H9 (cell line): ENCODE data around the gene PRKAG2. TPM values are rescaled to one million over a fixed set of nuclear protein-coding genes. Genes with fewer than 3 reads are reported as not detected.
A peak's percentile ranks its signal among the peaks of the same experiment; 100 is the strongest.

ENCODE experiments used
- DNase-seq: peaks from one replicate; pipeline ENCODE4 v3.0.0-alpha.2; 2017
- H2AFZ ChIP-seq: one replicate; pipeline ENCODE4 v1.6.1; 2013; ENCODE audit warnings: mild to moderate bottlenecking, low read length, control low read depth, moderate library complexity
- H2AK5ac ChIP-seq: 2 replicates; pipeline ENCODE4 v1.6.1; 2013; ENCODE audit warnings: low read length, control low read depth, mixed read lengths; ENCODE audit not compliant: insufficient read length
- H2BK120ac ChIP-seq: one replicate; pipeline ENCODE4 v1.6.1; 2013; ENCODE audit warnings: low read depth, mild to moderate bottlenecking, low read length, control low read depth, inconsistent platforms; ENCODE audit not compliant: poor library complexity, severe bottlenecking
- H2BK12ac ChIP-seq: 2 replicates; pipeline ENCODE4 v1.6.1; 2013; ENCODE audit warnings: low read length, control low read depth, mixed read lengths, low read depth; ENCODE audit not compliant: insufficient read length
- H2BK15ac ChIP-seq: 2 replicates; pipeline ENCODE4 v1.6.1; 2013; ENCODE audit warnings: low read depth, low read length, control low read depth
- H2BK20ac ChIP-seq: one replicate; pipeline ENCODE4 v1.6.1; 2013; ENCODE audit warnings: low read depth, mild to moderate bottlenecking, low read length, control low read depth, inconsistent platforms; ENCODE audit not compliant: poor library complexity, severe bottlenecking
- H2BK5ac ChIP-seq: 2 replicates; pipeline ENCODE4 v1.6.1; 2013; ENCODE audit warnings: low read length, control low read depth, mixed read lengths; ENCODE audit not compliant: insufficient read length
- H3K14ac ChIP-seq: 2 replicates; pipeline ENCODE4 v1.6.1; 2013; ENCODE audit warnings: low read length, control low read depth; ENCODE audit not compliant: insufficient read depth
- H3K18ac ChIP-seq: 2 replicates; pipeline ENCODE4 v1.6.1; 2013; ENCODE audit warnings: low read depth, mild to moderate bottlenecking, mixed read lengths, low read length, control low read depth; ENCODE audit not compliant: insufficient read length
- H3K23ac ChIP-seq: 2 replicates; pipeline ENCODE4 v1.6.1; 2013; ENCODE audit warnings: low read length, control low read depth, mixed read lengths, low read depth; ENCODE audit not compliant: insufficient read length
- H3K23me2 ChIP-seq: 2 replicates; pipeline ENCODE4 v1.6.1; 2013; ENCODE audit warnings: low read depth, mild to moderate bottlenecking, mixed read lengths, low read length, control low read depth; ENCODE audit not compliant: insufficient read length, poor library complexity, severe bottlenecking
- H3K27ac ChIP-seq: 2 replicates; pipeline ENCODE4 v1.5.1; 2013; ENCODE audit warnings: low read length, control low read depth, mixed read lengths, low read depth; ENCODE audit not compliant: insufficient read length
- H3K27me3 ChIP-seq: 2 replicates; pipeline ENCODE4 v1.6.1; 2013; ENCODE audit warnings: low read length, control low read depth, inconsistent platforms; ENCODE audit not compliant: insufficient read depth
- H3K4ac ChIP-seq: 2 replicates; pipeline ENCODE4 v1.6.1; 2013; ENCODE audit warnings: low read depth, mild to moderate bottlenecking, control low read depth, inconsistent platforms, low read length, moderate library complexity
- H3K4me1 ChIP-seq: 2 replicates; pipeline ENCODE4 v1.6.1; 2013; ENCODE audit warnings: low read length, control low read depth, inconsistent platforms; ENCODE audit not compliant: insufficient read depth
- H3K4me2 ChIP-seq: 2 replicates; pipeline ENCODE4 v1.6.1; 2013; ENCODE audit warnings: low read length, control low read depth, mixed read lengths; ENCODE audit not compliant: insufficient read length, insufficient read depth
- H3K56ac ChIP-seq: 2 replicates; pipeline ENCODE4 v1.6.1; 2013; ENCODE audit warnings: low read depth, mild to moderate bottlenecking, mixed read lengths, low read length, control low read depth; ENCODE audit not compliant: insufficient read length
- H3K79me1 ChIP-seq: 2 replicates; pipeline ENCODE4 v1.6.1; 2013; ENCODE audit warnings: low read depth, mild to moderate bottlenecking, moderate library complexity, low read length, control low read depth, inconsistent platforms; ENCODE audit not compliant: insufficient read depth, poor library complexity, severe bottlenecking
- H3K79me2 ChIP-seq: 2 replicates; pipeline ENCODE4 v1.6.1; 2013; ENCODE audit warnings: low read length, control low read depth, inconsistent platforms; ENCODE audit not compliant: insufficient read depth
- H3K9ac ChIP-seq: 2 replicates; pipeline ENCODE4 v1.6.1; 2013; ENCODE audit warnings: low read length, control low read depth, mixed read lengths; ENCODE audit not compliant: insufficient read length; ENCODE audit errors: extremely low read depth
- H3K9me3 ChIP-seq: one replicate; pipeline ENCODE4 v1.6.1; 2013; ENCODE audit warnings: low read depth, low read length, inconsistent platforms; ENCODE audit not compliant: control insufficient read depth
- H3T11ph ChIP-seq: one replicate; pipeline ENCODE4 v1.6.1; 2013; ENCODE audit warnings: mild to moderate bottlenecking, low read length, control low read depth, inconsistent platforms
- H4K20me1 ChIP-seq: one replicate; pipeline ENCODE4 v1.6.1; 2013; ENCODE audit not compliant: control insufficient read depth, insufficient read length, insufficient read depth
- H4K5ac ChIP-seq: 2 replicates; pipeline ENCODE4 v1.6.1; 2013; ENCODE audit warnings: low read depth, mild to moderate bottlenecking, mixed read lengths, low read length, control low read depth; ENCODE audit not compliant: insufficient read length
- H4K8ac ChIP-seq: replicated peaks from 2 replicates; pipeline ENCODE4 v1.6.1; 2013; ENCODE audit warnings: low read length, control low read depth, mixed read lengths, low read depth; ENCODE audit not compliant: insufficient read length
- H4K91ac ChIP-seq: 2 replicates; pipeline ENCODE4 v1.6.1; 2013; ENCODE audit warnings: low read depth, mild to moderate bottlenecking, moderate library complexity, mixed read lengths, low read length, control low read depth; ENCODE audit not compliant: insufficient read length
- H3K27ac Mint-ChIP-seq, 3 experiments: 2 replicates in 2 of 3; 3 replicates in 1 of 3; pipeline ENCODE4 v1.8.0; 2020 to 2021; ENCODE audit warnings: mixed read lengths in 3 of 3, mild to moderate bottlenecking in 1 of 3, moderate library complexity in 1 of 3
- H3K27me3 Mint-ChIP-seq: 2 replicates; pipeline ENCODE4 v1.8.0; 2021; ENCODE audit warnings: low read depth, mild to moderate bottlenecking, moderate library complexity, mixed read lengths
- H3K36me3 Mint-ChIP-seq, 3 experiments: 2 replicates in 2 of 3; 3 replicates in 1 of 3; pipeline ENCODE4 v1.8.0; 2020 to 2021; ENCODE audit warnings: low read depth in 3 of 3, mixed read lengths in 3 of 3; ENCODE audit not compliant: insufficient read depth in 1 of 3
- H3K4me1 Mint-ChIP-seq, 2 experiments: 2 replicates each; pipeline ENCODE4 v1.8.0; 2020; ENCODE audit warnings: mixed read lengths in 2 of 2
- H3K4me3 Mint-ChIP-seq, 2 experiments: 2 replicates in 1 of 2; 3 replicates in 1 of 2; pipeline ENCODE4 v1.8.0; 2020 to 2021; ENCODE audit warnings: mild to moderate bottlenecking in 2 of 2, mixed read lengths in 2 of 2, moderate library complexity in 1 of 2
- H3K9me3 Mint-ChIP-seq, 2 experiments: 2 replicates in 1 of 2; 3 replicates in 1 of 2; pipeline ENCODE4 v1.8.0; 2020; ENCODE audit warnings: mild to moderate bottlenecking in 2 of 2, mixed read lengths in 2 of 2, moderate library complexity in 1 of 2
- WGBS: extraction: QIAGEN DNeasy Blood & Tissue Kit; methylation state at CpG from one replicate; pipeline ENCODE4 v1.1.7; 2013; ENCODE audit warnings: missing lambda C conversion rate, low lambda C conversion rate, mixed read lengths; ENCODE audit not compliant: insufficient read length; ENCODE audit errors: extremely low coverage; 5-methylcytosine and 5-hydroxymethylcytosine counted together
- total RNA-seq: library from RNA; stranded (reverse); gene quantifications from 2 replicates; pipeline ENCODE4 v1.2.1, GENCODE V29; 2021
- TF ChIP-seq, protein P1 (sequence below): fragments of 200-600 bp; sonication (generic); conservative IDR thresholded peaks from 3 replicates; pipeline ENCODE4 v1.8.0; 2021; ENCODE audit warnings: antibody characterized with exemption, mild to moderate bottlenecking

PRKAG2 gene
- total RNA-seq, 1 experiment from 2014 or later: 11.8 TPM

DNA sequence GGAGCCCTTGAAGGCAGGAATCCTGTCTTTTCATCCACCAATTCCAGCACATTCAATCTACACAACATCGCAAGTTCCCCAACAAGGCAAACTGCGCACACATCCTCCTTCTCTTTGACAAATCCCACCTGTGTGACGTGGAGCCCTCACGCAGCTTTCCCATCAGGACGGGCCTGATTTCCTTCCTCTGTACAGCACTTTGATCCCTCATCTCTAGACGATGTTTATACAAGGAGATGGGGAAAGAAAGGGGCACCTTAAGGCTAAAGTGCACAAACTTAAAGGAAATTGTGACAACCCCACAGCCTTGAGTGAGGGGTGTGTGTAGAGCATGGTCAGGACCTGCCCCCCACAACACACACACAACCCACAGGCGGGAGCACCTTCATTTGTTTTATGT, 97.2 kb downstream of the PRKAG2 start:
- no peak overlapping the region for H3K4me2 ChIP-seq
- H2AFZ ChIP-seq: no peak overlapping the region
- TF ChIP-seq, protein P1, sequence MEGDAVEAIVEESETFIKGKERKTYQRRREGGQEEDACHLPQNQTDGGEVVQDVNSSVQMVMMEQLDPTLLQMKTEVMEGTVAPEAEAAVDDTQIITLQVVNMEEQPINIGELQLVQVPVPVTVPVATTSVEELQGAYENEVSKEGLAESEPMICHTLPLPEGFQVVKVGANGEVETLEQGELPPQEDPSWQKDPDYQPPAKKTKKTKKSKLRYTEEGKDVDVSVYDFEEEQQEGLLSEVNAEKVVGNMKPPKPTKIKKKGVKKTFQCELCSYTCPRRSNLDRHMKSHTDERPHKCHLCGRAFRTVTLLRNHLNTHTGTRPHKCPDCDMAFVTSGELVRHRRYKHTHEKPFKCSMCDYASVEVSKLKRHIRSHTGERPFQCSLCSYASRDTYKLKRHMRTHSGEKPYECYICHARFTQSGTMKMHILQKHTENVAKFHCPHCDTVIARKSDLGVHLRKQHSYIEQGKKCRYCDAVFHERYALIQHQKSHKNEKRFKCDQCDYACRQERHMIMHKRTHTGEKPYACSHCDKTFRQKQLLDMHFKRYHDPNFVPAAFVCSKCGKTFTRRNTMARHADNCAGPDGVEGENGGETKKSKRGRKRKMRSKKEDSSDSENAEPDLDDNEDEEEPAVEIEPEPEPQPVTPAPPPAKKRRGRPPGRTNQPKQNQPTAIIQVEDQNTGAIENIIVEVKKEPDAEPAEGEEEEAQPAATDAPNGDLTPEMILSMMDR: no peak
- Mint-ChIP-seq H3K27ac (0 out of 7 replicates have a peak overlapping the region, but pooled peaks of 1 of the 3 experiments have one; percentile 37), H3K4me1 (peaks cover 2 to 9% of the 10 kb centered on the region in 2 experiments; a peak in 3 of 4 replicates), H3K36me3 (peaks cover 3 to 10% (median 5%) of the 10 kb centered on the region in 3 experiments; a peak in 4 of 7 replicates), H3K27me3 (peaks cover 41% of the 10 kb centered on the region), H3K4me3 (no peak overlapping the region), H3K9me3 (peaks cover 10 to 16% of the 10 kb centered on the region in 2 experiments)
- WGBS: no CpG with 5 or more reads among the region's 7 CpGs
- no peak for DNase-seq
- no peak overlapping the region for H2BK120ac ChIP-seq
- H3K9ac ChIP-seq: no peak overlapping the region
- peaks cover 3% of the 10 kb centered on the region for H3K23me2 ChIP-seq
- H4K91ac ChIP-seq: no peak overlapping the region
- no peaks in the 10 kb centered on the region for H4K20me1 ChIP-seq
- peaks cover 2% of the 10 kb centered on the region; the same call in 1 of the 2 replicates for H3K4me1 ChIP-seq
- no peak overlapping the region for H2BK20ac ChIP-seq
- no peak overlapping the region for H3K56ac ChIP-seq
- H3K14ac ChIP-seq: no peak overlapping the region
- no peak overlapping the region for H2BK15ac ChIP-seq
- H4K5ac ChIP-seq: no peak overlapping the region
- no peak overlapping the region for H4K8ac ChIP-seq
- H3K9me3 ChIP-seq: peaks cover 4% of the 10 kb centered on the region
- no peaks in the 10 kb centered on the region; the same call in 1 of the 2 replicates for H3K27me3 ChIP-seq
- no peaks in the 10 kb centered on the region for H3K79me2 ChIP-seq
- H2BK5ac ChIP-seq: no peak overlapping the region
- no peak overlapping the region for H2BK12ac ChIP-seq
- no peak overlapping the region for H3K4ac ChIP-seq
- H3K18ac ChIP-seq: peak overlapping the region; percentile 12
- no peaks in the 10 kb centered on the region for H3K79me1 ChIP-seq
- no peak overlapping the region for H3K23ac ChIP-seq
- H3T11ph ChIP-seq: no peak overlapping the region
- H3K27ac ChIP-seq: no peak overlapping the region
- no peak overlapping the region for H2AK5ac ChIP-seq
